OCI-LY1 (cell line): ENCODE data around the gene PUS3.

Source experiments
- H2AFZ ChIP-seq: fragments of 200-600 bp; sonication (generic), shearing (Covaris generic); 2 replicates; pipeline ENCODE4 v1.6.0; 2014; ENCODE audit warnings: antibody characterized with exemption, mild to moderate bottlenecking, low read length
- H3F3A ChIP-seq: fragments of 200-600 bp; sonication (generic), shearing (Covaris generic); 2 replicates; pipeline ENCODE4 v1.6.0; 2014; ENCODE audit warnings: mild to moderate bottlenecking, antibody characterized with exemption, low read length, moderate library complexity; ENCODE audit not compliant: insufficient read depth
- H3K27ac ChIP-seq: fragments of 200-600 bp; sonication (generic); 2 replicates; pipeline ENCODE4 v1.5.1; 2014; ENCODE audit warnings: low read length, mixed run types, mild to moderate bottlenecking, low read depth; ENCODE audit not compliant: poor library complexity, severe bottlenecking
- H3K27me3 ChIP-seq: fragments of 200-600 bp; sonication (generic); 2 replicates; pipeline ENCODE4 v1.6.0; 2014; ENCODE audit warnings: antibody characterized with exemption, mild to moderate bottlenecking, low read length, moderate library complexity; ENCODE audit not compliant: insufficient read depth
- H3K36me3 ChIP-seq: fragments of 200-600 bp; sonication (generic); 2 replicates; pipeline ENCODE4 v1.6.1; 2014; ENCODE audit warnings: mild to moderate bottlenecking, antibody characterized with exemption, low read length, moderate library complexity, mixed read lengths; ENCODE audit not compliant: insufficient read depth
- H3K4me1 ChIP-seq: fragments of 200-600 bp; sonication (generic); 2 replicates; pipeline ENCODE4 v1.5.1; 2014; ENCODE audit warnings: mild to moderate bottlenecking, low read length, moderate library complexity; ENCODE audit not compliant: insufficient read depth, severe bottlenecking
- H3K4me2 ChIP-seq: fragments of 200-600 bp; sonication (generic), shearing (Covaris generic); 2 replicates; pipeline ENCODE4 v1.6.1; 2014; ENCODE audit warnings: low read length
- H3K4me3 ChIP-seq: fragments of 200-600 bp; sonication (generic); 2 replicates; pipeline ENCODE4 v1.5.1; 2014; ENCODE audit warnings: low read length, low read depth, mild to moderate bottlenecking, mixed read lengths; ENCODE audit not compliant: poor library complexity, severe bottlenecking
- H3K79me2 ChIP-seq: fragments of 200-600 bp; shearing (Covaris generic); 2 replicates; pipeline ENCODE4 v1.6.1; 2016; ENCODE audit warnings: mixed run types, low read length, mixed read lengths; ENCODE audit not compliant: insufficient read depth
- H3K9ac ChIP-seq: fragments of 200-600 bp; sonication (generic), shearing (Covaris generic); 2 replicates; pipeline ENCODE4 v1.6.1; 2014; ENCODE audit warnings: mild to moderate bottlenecking, low read length, mixed read lengths
- H3K9me2 ChIP-seq: fragments of 200-600 bp; sonication (generic), shearing (Covaris generic); 2 replicates; pipeline ENCODE4 v1.6.1; 2014; ENCODE audit warnings: low read depth, mild to moderate bottlenecking, low read length, mixed read lengths
- H3K9me3 ChIP-seq: fragments of 200-600 bp; shearing (Covaris generic); 2 replicates; pipeline ENCODE4 v1.6.1; 2014; ENCODE audit warnings: low read length, mixed read lengths
- H4K20me1 ChIP-seq: fragments of 200-600 bp; sonication (generic), shearing (Covaris generic); 2 replicates; pipeline ENCODE4 v1.6.0; 2016; ENCODE audit warnings: mild to moderate bottlenecking, low read length; ENCODE audit not compliant: insufficient read depth
- EZH2 ChIP-seq: fragments of 200-600 bp; sonication (generic), shearing (Covaris generic); IDR thresholded peaks from 2 replicates; pipeline ENCODE4 v1.8.0; 2017; ENCODE audit warnings: borderline replicate concordance, mixed run types, mild to moderate bottlenecking, antibody characterized with exemption, low read length, moderate library complexity, mixed read lengths
- TF ChIP-seq, protein P1 (sequence below): fragments of 200-600 bp; sonication (generic), shearing (Covaris generic); IDR thresholded peaks from 2 replicates; pipeline ENCODE4 v1.5.1; 2017; ENCODE audit warnings: mild to moderate bottlenecking, antibody characterized with exemption, low read length, moderate library complexity, mixed read lengths

The PUS3 gene

GRCh38 chr11:125887373-125888324 lies 15.4 kb downstream of the PUS3 start, which contains the start of gene HYLS1:
TSS of gene HYLS1 (plus strand) at chr11:125887668. CDS start at chr11:125899369, 11,701 bp downstream.
- Histone ChIP-seq H3K4me3 (peak within 1 kb of the TSS; percentile 70), H3K27ac (peak within 1 kb of the TSS; percentile 33), H3K27me3 (no peaks in the 10 kb centered on the region; the same call in 1 of the 2 replicates), H3K9me2 (no peaks in the 10 kb centered on the region), H2AFZ (no peak within 1 kb of the TSS), H3K9me3 (no peaks in the 10 kb centered on the region), H3K4me1 (peaks cover 12% of the 10 kb centered on the region), H3K9ac (peak within 1 kb of the TSS; percentile 72), H3K36me3 (peaks cover 5% of the 10 kb centered on the region), H3F3A (no peaks in the 10 kb centered on the region), H4K20me1 (no peaks in the 10 kb centered on the region), H3K79me2 (no peaks in the 10 kb centered on the region), H3K4me2 (peak within 1 kb of the TSS; percentile 59)
- no peak for TF ChIP-seq EZH2
- TF ChIP-seq, protein P1, sequence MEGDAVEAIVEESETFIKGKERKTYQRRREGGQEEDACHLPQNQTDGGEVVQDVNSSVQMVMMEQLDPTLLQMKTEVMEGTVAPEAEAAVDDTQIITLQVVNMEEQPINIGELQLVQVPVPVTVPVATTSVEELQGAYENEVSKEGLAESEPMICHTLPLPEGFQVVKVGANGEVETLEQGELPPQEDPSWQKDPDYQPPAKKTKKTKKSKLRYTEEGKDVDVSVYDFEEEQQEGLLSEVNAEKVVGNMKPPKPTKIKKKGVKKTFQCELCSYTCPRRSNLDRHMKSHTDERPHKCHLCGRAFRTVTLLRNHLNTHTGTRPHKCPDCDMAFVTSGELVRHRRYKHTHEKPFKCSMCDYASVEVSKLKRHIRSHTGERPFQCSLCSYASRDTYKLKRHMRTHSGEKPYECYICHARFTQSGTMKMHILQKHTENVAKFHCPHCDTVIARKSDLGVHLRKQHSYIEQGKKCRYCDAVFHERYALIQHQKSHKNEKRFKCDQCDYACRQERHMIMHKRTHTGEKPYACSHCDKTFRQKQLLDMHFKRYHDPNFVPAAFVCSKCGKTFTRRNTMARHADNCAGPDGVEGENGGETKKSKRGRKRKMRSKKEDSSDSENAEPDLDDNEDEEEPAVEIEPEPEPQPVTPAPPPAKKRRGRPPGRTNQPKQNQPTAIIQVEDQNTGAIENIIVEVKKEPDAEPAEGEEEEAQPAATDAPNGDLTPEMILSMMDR: no peak; the same call in 1 of the 2 replicates

GRCh38 chr11:125886997-125887372 lies 16.0 kb downstream of the PUS3 start:
- Histone ChIP-seq H3K4me2 (peak overlapping the region; percentile 53), H2AFZ (no peak overlapping the region), H3K27me3 (no peaks in the 10 kb centered on the region; the same call in 1 of the 2 replicates), H3K27ac (peak overlapping the region; percentile 33), H3K4me1 (peaks cover 12% of the 10 kb centered on the region), H3K9ac (no peak overlapping the region; the same call in 1 of the 2 replicates), H4K20me1 (no peaks in the 10 kb centered on the region), H3F3A (no peaks in the 10 kb centered on the region), H3K9me2 (no peaks in the 10 kb centered on the region), H3K79me2 (no peaks in the 10 kb centered on the region), H3K36me3 (no peaks in the 10 kb centered on the region; the same call in 1 of the 2 replicates), H3K4me3 (peak overlapping the region; percentile 70), H3K9me3 (no peaks in the 10 kb centered on the region)
- no peak for TF ChIP-seq EZH2
- TF ChIP-seq, protein P1: no peak

GRCh38 chr11:125883375-125883774 lies 19.6 kb downstream of the PUS3 start:
- Histone ChIP-seq H3K4me3 (no peak overlapping the region), H3K36me3 (no peaks in the 10 kb centered on the region; the same call in 1 of the 2 replicates), H3K9me3 (no peaks in the 10 kb centered on the region), H3K4me1 (peaks cover 11% of the 10 kb centered on the region), H3K79me2 (no peaks in the 10 kb centered on the region), H2AFZ (no peak overlapping the region), H3K27ac (no peak overlapping the region), H3K27me3 (no peaks in the 10 kb centered on the region; the same call in 1 of the 2 replicates), H3K9me2 (no peaks in the 10 kb centered on the region), H3F3A (no peaks in the 10 kb centered on the region), H3K4me2 (no peak overlapping the region), H4K20me1 (no peaks in the 10 kb centered on the region), H3K9ac (no peak overlapping the region)
- TF ChIP-seq EZH2: no peak
- TF ChIP-seq, protein P1: no peak
